ENCODE results near the gene LGR5. TPM values are rescaled to one million over a fixed set of nuclear protein-coding genes. Genes with fewer than 3 reads are reported as not detected.

LGR5 gene
- total RNA-seq, 1 experiment from 2014 or later: not detected

DNA sequence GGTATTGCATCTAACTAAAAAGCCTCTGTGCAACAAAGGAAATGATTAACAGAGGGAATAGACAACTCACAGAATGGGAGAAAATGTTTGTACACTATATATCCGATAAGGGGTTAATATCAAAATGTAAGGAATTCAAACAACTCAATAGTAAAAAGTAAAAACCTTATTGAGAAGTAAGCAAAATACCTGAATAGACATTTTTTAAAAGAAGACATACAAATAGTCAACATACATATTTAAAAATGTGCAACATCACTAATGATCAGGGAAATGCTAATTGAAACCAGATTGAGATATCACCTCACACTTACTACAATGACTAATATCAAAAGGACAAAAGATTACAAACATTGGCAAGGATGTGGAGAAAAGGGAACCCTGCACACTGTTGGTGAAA lies 31.9 kb upstream of the LGR5 start:
- Histone ChIP-seq H2AFZ (ENCODE audit: low read length) (no peak overlapping the region), H3K4me1 (ENCODE audit: low read length) (no peaks in the 10 kb centered on the region), H3K36me3 (ENCODE audit: insufficient read depth, low read length) (no peaks in the 10 kb centered on the region), H3K27me3 (ENCODE audit: low read length) (no peaks in the 10 kb centered on the region), H3K9me2 (replicated peaks; ENCODE audit: insufficient read depth, low read length) (no peaks in the 10 kb centered on the region), H3K4me2 (ENCODE audit: low read depth, low read length, poor library complexity, severe bottlenecking) (no peak overlapping the region), H3K9ac (ENCODE audit: low read length) (no peak overlapping the region), H3K79me2 (ENCODE audit: low read length) (no peaks in the 10 kb centered on the region), H3K4me3 (ENCODE audit: low read length) (no peak overlapping the region), H4K20me1 (ENCODE audit: insufficient read depth, low read depth, low read length) (no peaks in the 10 kb centered on the region), H3K9me3 (ENCODE audit: low read length) (no peaks in the 10 kb centered on the region), H3K27ac (ENCODE audit: low read length) (no peak overlapping the region)
- no peak for DNase-seq

DNA sequence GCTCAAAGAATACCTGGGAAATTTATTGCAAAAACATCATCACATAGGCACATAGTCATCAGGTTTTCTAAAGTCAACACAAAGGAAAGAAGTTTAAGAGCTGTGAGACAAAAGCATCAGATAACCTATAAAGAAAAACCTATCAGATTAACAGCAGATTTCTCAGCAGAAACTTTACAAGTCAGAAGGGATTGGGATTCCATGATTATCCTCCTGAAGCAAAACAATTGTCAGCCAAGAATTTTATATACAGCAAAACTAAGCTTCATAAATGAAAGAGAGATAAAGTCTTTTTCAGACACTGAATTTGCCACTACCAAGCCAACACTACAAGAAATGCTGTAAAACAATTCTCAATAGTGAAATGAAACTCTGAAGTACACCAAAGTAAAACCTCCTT lies 28.8 kb upstream of the LGR5 start:
- Histone ChIP-seq H2AFZ (ENCODE audit: low read length) (no peak overlapping the region), H3K36me3 (ENCODE audit: insufficient read depth, low read length) (no peaks in the 10 kb centered on the region), H3K9me3 (ENCODE audit: low read length) (no peaks in the 10 kb centered on the region), H3K4me3 (ENCODE audit: low read length) (no peak overlapping the region), H3K4me2 (ENCODE audit: low read depth, low read length, poor library complexity, severe bottlenecking) (no peak overlapping the region), H3K27ac (ENCODE audit: low read length) (no peak overlapping the region), H4K20me1 (ENCODE audit: insufficient read depth, low read depth, low read length) (no peaks in the 10 kb centered on the region), H3K27me3 (ENCODE audit: low read length) (no peaks in the 10 kb centered on the region), H3K79me2 (ENCODE audit: low read length) (no peaks in the 10 kb centered on the region), H3K9ac (ENCODE audit: low read length) (no peak overlapping the region), H3K9me2 (replicated peaks; ENCODE audit: insufficient read depth, low read length) (no peaks in the 10 kb centered on the region), H3K4me1 (ENCODE audit: low read length) (no peaks in the 10 kb centered on the region)
- no peak for DNase-seq

DNA sequence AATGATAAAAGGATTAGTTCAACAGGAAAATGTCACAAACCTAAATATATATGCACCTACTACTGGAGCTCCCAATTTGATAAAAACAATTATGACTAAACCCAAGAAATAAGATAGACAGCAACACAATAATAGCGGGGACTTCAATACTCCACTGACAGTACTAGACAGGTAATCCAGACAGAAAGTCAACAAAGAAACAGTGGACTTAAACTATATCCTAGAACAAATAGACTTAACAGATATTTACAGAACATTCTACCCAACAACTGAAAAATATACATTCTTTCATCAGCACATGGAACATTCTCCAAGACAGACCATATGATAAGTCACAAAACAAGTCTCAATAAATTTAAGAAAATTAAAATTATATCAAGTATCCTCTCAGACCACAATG lies 28.0 kb upstream of the LGR5 start:
- DNase-seq: no peak
- no peaks in the 10 kb centered on the region for H3K9me2 ChIP-seq (replicated peaks; ENCODE audit: insufficient read depth, low read length)
- no peaks in the 10 kb centered on the region for H3K9me3 ChIP-seq (ENCODE audit: low read length)
- H4K20me1 ChIP-seq (ENCODE audit: insufficient read depth, low read depth, low read length): no peaks in the 10 kb centered on the region
- H3K9ac ChIP-seq (ENCODE audit: low read length): no peak overlapping the region
- no peak overlapping the region for H3K4me2 ChIP-seq (ENCODE audit: low read depth, low read length, poor library complexity, severe bottlenecking)
- H3K4me3 ChIP-seq (ENCODE audit: low read length): no peak overlapping the region
- H3K27ac ChIP-seq (ENCODE audit: low read length): no peak overlapping the region
- no peaks in the 10 kb centered on the region for H3K27me3 ChIP-seq (ENCODE audit: low read length)
- H3K79me2 ChIP-seq (ENCODE audit: low read length): no peaks in the 10 kb centered on the region
- no peak overlapping the region for H2AFZ ChIP-seq (ENCODE audit: low read length)
- no peaks in the 10 kb centered on the region for H3K36me3 ChIP-seq (ENCODE audit: insufficient read depth, low read length)
- no peaks in the 10 kb centered on the region for H3K4me1 ChIP-seq (ENCODE audit: low read length)

DNA sequence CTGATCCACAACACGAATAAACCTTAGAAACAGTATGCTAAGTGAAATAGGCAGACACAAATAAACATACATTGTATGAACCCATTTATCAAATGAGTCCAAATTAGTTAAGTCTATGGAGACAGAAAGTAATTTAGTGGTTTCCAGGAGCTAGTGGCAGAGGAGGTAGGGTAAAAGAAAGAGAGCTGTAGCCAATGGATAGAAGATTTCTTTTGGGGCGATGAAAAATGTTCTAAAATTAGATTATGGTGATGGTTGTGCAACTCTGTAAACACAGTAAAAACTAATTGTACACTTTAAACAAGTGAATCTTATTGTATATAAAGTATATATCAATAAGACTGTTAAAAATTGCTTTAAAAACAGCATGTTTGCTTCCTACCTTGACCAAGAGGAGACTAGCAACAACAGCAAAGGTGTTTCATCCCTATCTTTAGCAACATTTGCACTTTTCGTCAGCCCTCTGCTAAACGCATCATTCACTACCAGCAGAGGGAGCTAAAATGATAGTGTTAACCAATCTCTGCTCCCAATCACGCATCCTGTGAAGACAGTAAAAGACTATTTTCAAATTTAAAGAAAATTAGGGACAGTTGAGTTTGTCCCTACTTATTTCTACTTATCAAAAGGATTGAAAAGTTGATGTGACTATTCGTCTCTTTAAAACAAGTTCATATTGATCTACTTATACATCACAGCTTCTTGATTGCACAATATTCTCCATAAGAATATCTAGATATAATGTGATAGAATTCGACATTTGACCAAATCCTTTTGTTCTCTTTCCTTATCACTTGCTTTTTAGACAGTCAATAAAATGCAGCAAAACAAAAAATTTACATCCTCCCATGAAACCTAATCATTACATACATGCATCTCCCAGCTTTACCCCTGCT lies 24.0 kb upstream of the LGR5 start:
- DNase-seq: peak; percentile 85
- no peak overlapping the region for H3K4me2 ChIP-seq (ENCODE audit: low read depth, low read length, poor library complexity, severe bottlenecking)
- no peak overlapping the region for H3K9ac ChIP-seq (ENCODE audit: low read length)
- H3K36me3 ChIP-seq (ENCODE audit: insufficient read depth, low read length): no peaks in the 10 kb centered on the region
- H3K27ac ChIP-seq (ENCODE audit: low read length): no peak overlapping the region
- no peak overlapping the region for H3K4me3 ChIP-seq (ENCODE audit: low read length)
- no peak overlapping the region for H2AFZ ChIP-seq (ENCODE audit: low read length)
- no peaks in the 10 kb centered on the region for H3K9me2 ChIP-seq (replicated peaks; ENCODE audit: insufficient read depth, low read length)
- no peaks in the 10 kb centered on the region for H3K27me3 ChIP-seq (ENCODE audit: low read length)
- no peaks in the 10 kb centered on the region for H4K20me1 ChIP-seq (ENCODE audit: insufficient read depth, low read depth, low read length)
- H3K9me3 ChIP-seq (ENCODE audit: low read length): no peaks in the 10 kb centered on the region
- no peaks in the 10 kb centered on the region for H3K4me1 ChIP-seq (ENCODE audit: low read length)
- no peaks in the 10 kb centered on the region for H3K79me2 ChIP-seq (ENCODE audit: low read length)

DNA sequence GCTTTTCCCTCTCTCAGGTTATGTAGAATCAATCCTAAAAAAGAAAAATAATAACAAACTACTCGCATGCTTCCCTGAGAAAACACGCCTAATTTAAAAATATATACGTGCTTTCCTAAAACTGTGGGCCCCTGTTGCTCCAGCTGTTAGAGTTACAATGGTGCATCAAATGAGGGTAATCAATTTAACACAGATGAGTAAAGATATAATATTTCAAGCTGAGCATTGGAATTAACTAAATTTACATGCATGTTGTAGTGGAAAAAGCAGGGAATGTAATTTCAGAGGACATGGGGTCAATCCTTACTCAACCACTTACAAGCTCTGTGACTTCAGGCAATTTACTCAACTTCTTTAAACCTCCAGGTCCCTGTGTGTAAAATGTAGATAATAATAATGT lies 22.4 kb upstream of the LGR5 start:
- Histone ChIP-seq H4K20me1 (ENCODE audit: insufficient read depth, low read depth, low read length) (no peaks in the 10 kb centered on the region), H3K9me2 (replicated peaks; ENCODE audit: insufficient read depth, low read length) (no peaks in the 10 kb centered on the region), H3K27me3 (ENCODE audit: low read length) (no peaks in the 10 kb centered on the region), H3K79me2 (ENCODE audit: low read length) (no peaks in the 10 kb centered on the region), H3K36me3 (ENCODE audit: insufficient read depth, low read length) (no peaks in the 10 kb centered on the region), H3K4me2 (ENCODE audit: low read depth, low read length, poor library complexity, severe bottlenecking) (no peak overlapping the region), H3K9me3 (ENCODE audit: low read length) (no peaks in the 10 kb centered on the region), H2AFZ (ENCODE audit: low read length) (no peak overlapping the region), H3K4me3 (ENCODE audit: low read length) (no peak overlapping the region), H3K9ac (ENCODE audit: low read length) (no peak overlapping the region), H3K27ac (ENCODE audit: low read length) (no peak overlapping the region), H3K4me1 (ENCODE audit: low read length) (no peaks in the 10 kb centered on the region)
- DNase-seq: no peak

DNA sequence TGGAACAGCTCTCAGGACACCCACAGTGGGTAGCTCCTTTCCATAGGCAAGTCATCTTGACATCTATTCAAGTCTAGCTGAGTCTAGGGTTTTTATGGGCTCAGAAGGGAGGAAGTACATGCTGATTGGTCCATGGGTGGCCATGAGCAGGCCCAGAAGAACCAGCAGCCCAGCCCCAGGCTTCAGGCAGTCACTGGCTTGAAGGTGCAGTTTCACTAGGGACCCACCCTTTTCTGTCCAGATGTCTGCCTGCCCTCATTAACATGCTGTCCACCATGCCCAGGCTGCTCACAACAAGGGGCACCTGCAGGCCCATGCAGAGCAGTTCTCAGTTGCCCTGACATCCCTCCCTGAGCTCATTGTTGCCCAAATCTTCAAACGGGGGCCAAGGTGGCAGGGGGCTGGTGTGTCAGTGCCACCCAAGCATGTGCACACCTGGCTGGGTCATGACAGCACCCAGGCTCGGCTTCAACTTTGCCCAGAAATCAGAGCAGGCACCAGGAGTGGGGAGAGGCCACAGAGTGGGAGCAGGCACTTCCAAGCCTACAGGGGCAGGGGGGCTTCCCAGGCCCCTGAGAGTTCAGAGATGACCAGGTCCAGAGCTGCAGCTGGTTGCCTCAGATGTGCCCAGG lies 18.7 kb upstream of the LGR5 start:
- Histone ChIP-seq H3K9me2 (replicated peaks; ENCODE audit: insufficient read depth, low read length) (no peaks in the 10 kb centered on the region), H3K4me3 (ENCODE audit: low read length) (no peak overlapping the region), H3K4me2 (ENCODE audit: low read depth, low read length, poor library complexity, severe bottlenecking) (no peak overlapping the region), H3K9me3 (ENCODE audit: low read length) (no peaks in the 10 kb centered on the region), H3K27me3 (ENCODE audit: low read length) (no peaks in the 10 kb centered on the region), H3K4me1 (ENCODE audit: low read length) (no peaks in the 10 kb centered on the region), H3K27ac (ENCODE audit: low read length) (no peak overlapping the region), H2AFZ (ENCODE audit: low read length) (no peak overlapping the region), H3K79me2 (ENCODE audit: low read length) (no peaks in the 10 kb centered on the region), H4K20me1 (ENCODE audit: insufficient read depth, low read depth, low read length) (no peaks in the 10 kb centered on the region), H3K36me3 (ENCODE audit: insufficient read depth, low read length) (no peaks in the 10 kb centered on the region), H3K9ac (ENCODE audit: low read length) (no peak overlapping the region)
- no peak for DNase-seq

DNA sequence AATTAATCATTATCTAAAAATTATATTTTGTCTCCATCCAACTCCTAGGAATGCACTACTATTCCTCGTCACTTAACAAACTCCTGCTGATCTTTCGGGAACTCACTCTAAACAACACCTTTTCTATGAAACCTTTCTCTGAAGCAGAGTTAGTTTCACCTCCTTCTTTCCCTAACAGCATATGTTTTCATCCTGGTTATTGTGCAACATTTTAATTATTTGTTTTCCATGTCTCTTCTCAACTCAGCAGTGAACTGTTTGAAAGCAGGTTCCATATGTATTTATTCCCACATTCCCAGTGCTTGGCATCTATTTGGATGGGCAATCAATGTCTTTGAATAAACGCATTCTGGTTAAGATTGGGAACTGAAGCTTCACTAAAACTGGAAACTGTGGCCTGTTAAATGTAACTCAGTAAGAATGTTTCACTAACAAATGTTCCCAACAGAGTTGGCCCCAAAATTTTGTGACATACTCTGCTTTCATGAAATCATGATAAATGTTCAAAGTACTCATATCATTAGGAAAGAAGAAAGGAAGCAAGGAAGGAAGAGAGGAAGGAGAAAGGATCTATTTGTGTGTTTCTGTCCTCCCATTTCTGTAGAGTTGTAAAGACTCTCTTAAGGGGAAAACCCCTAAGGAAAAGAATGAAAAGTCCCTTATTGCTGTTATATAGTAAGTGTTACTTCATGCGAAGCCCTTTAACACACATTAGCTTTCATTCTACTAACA lies 13.9 kb upstream of the LGR5 start:
- no peak for DNase-seq
- Histone ChIP-seq H3K4me3 (ENCODE audit: low read length) (no peak overlapping the region), H3K4me2 (ENCODE audit: low read depth, low read length, poor library complexity, severe bottlenecking) (no peak overlapping the region), H3K9ac (ENCODE audit: low read length) (no peak overlapping the region), H4K20me1 (ENCODE audit: insufficient read depth, low read depth, low read length) (no peaks in the 10 kb centered on the region), H3K79me2 (ENCODE audit: low read length) (no peaks in the 10 kb centered on the region), H3K4me1 (ENCODE audit: low read length) (no peaks in the 10 kb centered on the region), H2AFZ (ENCODE audit: low read length) (no peak overlapping the region), H3K27ac (ENCODE audit: low read length) (no peak overlapping the region), H3K9me2 (replicated peaks; ENCODE audit: insufficient read depth, low read length) (no peaks in the 10 kb centered on the region), H3K27me3 (ENCODE audit: low read length) (no peaks in the 10 kb centered on the region), H3K36me3 (ENCODE audit: insufficient read depth, low read length) (no peaks in the 10 kb centered on the region), H3K9me3 (ENCODE audit: low read length) (no peaks in the 10 kb centered on the region)

DNA sequence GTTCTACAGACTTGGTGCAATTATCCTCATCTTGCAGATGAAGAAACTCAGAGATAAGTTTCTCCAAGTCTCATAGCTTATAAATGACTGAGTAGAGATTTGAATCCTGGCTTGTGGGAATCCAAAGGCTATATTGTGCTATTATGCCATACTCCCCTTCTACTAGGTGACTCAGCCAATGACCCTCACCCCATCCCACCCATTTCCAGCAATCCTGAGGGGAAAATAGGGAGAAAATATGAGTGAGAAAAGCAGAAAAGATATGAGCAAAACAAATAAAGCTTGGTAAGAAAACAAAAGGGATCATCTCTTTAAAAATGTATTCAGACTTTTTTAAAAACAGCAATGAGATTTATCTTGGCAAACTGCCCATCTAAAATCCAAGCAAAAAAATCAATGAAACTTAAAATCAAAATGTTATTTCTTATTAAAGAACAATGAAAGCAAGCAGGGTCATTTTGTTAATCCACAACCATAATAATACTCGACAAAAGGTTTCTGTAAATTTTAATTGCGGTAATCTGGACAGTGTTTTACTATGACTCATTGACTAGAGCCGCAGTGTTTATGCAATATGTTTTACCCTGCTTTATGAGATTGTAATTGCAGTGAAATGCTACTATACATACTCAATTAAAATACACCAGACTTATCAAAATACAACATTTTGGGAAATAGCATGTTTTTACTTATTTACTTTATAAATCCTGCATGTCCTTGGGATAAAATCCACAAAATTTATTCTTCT lies 13.1 kb upstream of the LGR5 start:
- Histone ChIP-seq H3K9me3 (ENCODE audit: low read length) (no peaks in the 10 kb centered on the region), H3K79me2 (ENCODE audit: low read length) (no peaks in the 10 kb centered on the region), H2AFZ (ENCODE audit: low read length) (no peak overlapping the region), H3K4me1 (ENCODE audit: low read length) (no peaks in the 10 kb centered on the region), H3K4me2 (ENCODE audit: low read depth, low read length, poor library complexity, severe bottlenecking) (no peak overlapping the region), H3K27ac (ENCODE audit: low read length) (no peak overlapping the region), H3K27me3 (ENCODE audit: low read length) (no peaks in the 10 kb centered on the region), H3K9me2 (replicated peaks; ENCODE audit: insufficient read depth, low read length) (no peaks in the 10 kb centered on the region), H4K20me1 (ENCODE audit: insufficient read depth, low read depth, low read length) (no peaks in the 10 kb centered on the region), H3K9ac (ENCODE audit: low read length) (no peak overlapping the region), H3K36me3 (ENCODE audit: insufficient read depth, low read length) (no peaks in the 10 kb centered on the region), H3K4me3 (ENCODE audit: low read length) (no peak overlapping the region)
- DNase-seq: no peak
